Colonic mucosa (tissue), 4 donors: Measurements from ENCODE around the gene RAB27B. TPM values are rescaled to one million over a fixed set of nuclear protein-coding genes. Genes with fewer than 3 reads are reported as not detected.

ENCODE experiments used
- DNase-seq: peaks from one replicate; pipeline ENCODE4 v3.0.0-alpha.2; 2020
- H3K27ac ChIP-seq: fragments of 200-600 bp; one replicate; pipeline ENCODE4 v1.8.0; 2021
- H3K27me3 ChIP-seq: fragments of 200-600 bp; one replicate; pipeline ENCODE4 v1.8.0; 2021
- H3K36me3 ChIP-seq: fragments of 200-600 bp; one replicate; pipeline ENCODE4 v1.8.0; 2021
- H3K4me1 ChIP-seq: fragments of 200-600 bp; one replicate; pipeline ENCODE4 v1.8.0; 2021; ENCODE audit warnings: mild to moderate bottlenecking
- H3K4me3 ChIP-seq: fragments of 200-600 bp; one replicate; pipeline ENCODE4 v1.8.0; 2021
- H3K9ac ChIP-seq, 2 donors: one replicate each; pipeline ENCODE4 v1.7.0; 2013; ENCODE audit warnings: control low read depth in 2 of 2, low read depth in 2 of 2, low read length in 2 of 2
- H3K9me3 ChIP-seq: fragments of 200-600 bp; one replicate; pipeline ENCODE4 v1.8.0; 2021
- CTCF ChIP-seq: fragments of 200-600 bp; IDR thresholded peaks from one replicate; pipeline ENCODE4 v1.8.0; 2022; ENCODE audit warnings: antibody characterized with exemption, mild to moderate bottlenecking
- intact Hi-C: fragments of 100-400 bp; cut with DNase I; formaldehyde crosslinking; loops from one replicate; pipeline ENCODE4 v1.14.1; 2022
- total RNA-seq, 2 donors: library from RNA; stranded (reverse); fragmentation: NEBNext Ultra II Directional in 1 of 2; extraction: Animal tissue kit (Norgen Biotek cat#: 25700) in 1 of 2; gene quantifications; one replicate each; pipeline ENCODE4 v1.2.1, GENCODE V29; 2021
- donor health status: healthy.
- donor health status: DM: no; HTN: no; CAD: no.
- donor health status: DM: no; HTN: no; CAD: no.

RAB27B gene
- total RNA-seq, 2 donors from 2014 or later: 8.9 to 12.5 TPM

GRCh38 chr18:54871231-54871630 lies 43.0 kb downstream of the RAB27B start:
- TF ChIP-seq CTCF: no peak
- no peak overlapping the region for H3K4me3 ChIP-seq
- intact Hi-C loops: no loop called here
- H3K27me3 ChIP-seq: no peaks in the 10 kb centered on the region
- no peak overlapping the region for H3K9ac ChIP-seq
- no peak for DNase-seq
- no peak overlapping the region for H3K27ac ChIP-seq
- no peaks in the 10 kb centered on the region for H3K4me1 ChIP-seq
- no peaks in the 10 kb centered on the region for H3K36me3 ChIP-seq
- H3K9me3 ChIP-seq: no peaks in the 10 kb centered on the region

GRCh38 chr18:54872681-54873080 lies 44.4 kb downstream of the RAB27B start:
- H3K4me1 ChIP-seq: no peaks in the 10 kb centered on the region
- intact Hi-C loops: no loop called here
- H3K9me3 ChIP-seq: no peaks in the 10 kb centered on the region
- H3K27ac ChIP-seq: peak overlapping the region; percentile 42
- no peak overlapping the region for H3K4me3 ChIP-seq
- no peaks in the 10 kb centered on the region for H3K27me3 ChIP-seq
- TF ChIP-seq CTCF: no peak
- no peaks in the 10 kb centered on the region for H3K36me3 ChIP-seq
- no peak for DNase-seq
- no peak overlapping the region for H3K9ac ChIP-seq

DNA sequence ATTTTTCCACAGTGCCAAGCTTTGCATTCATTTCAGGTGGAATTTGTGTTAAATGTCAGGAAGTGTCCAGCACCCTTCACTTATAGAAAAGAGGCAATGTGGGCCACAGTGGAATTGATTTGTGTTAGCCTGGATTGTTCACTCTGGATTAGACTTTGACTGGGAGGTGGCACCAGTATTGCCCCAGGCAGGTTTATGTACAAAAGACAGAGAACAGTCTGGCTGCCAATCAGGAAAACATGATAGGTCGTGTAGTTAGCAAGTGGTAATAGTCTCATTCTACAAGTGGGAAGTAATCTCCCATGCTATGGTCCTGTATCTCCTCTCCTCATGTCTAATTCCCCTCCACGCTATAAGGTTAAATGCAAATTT lies 45.6 kb downstream of the RAB27B start:
- Histone ChIP-seq H3K4me1 (no peaks in the 10 kb centered on the region), H3K27ac (no peak overlapping the region)

DNA sequence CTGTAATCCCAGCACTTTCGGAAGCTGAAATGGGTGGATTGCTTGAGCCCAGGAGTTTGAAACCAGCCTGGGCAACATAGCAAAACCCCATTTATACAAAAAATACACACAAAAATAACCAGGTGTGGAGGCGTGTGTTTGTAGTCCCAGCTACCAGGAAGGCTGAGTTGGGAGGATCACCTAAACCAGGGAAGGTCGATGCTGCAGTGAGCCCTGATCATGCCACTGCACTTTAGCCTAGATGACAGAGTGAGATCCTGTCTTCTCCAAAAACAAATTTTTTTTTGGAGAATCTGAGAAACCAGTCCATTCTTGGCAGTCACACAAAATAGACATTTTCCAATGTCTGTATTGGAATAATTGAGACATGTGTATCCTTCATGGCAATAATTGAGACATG lies 46.8 kb downstream of the RAB27B start:
- H3K27me3 ChIP-seq: no peaks in the 10 kb centered on the region
- TF ChIP-seq CTCF: no peak

More for the DNA sequence above, 45.6 kb downstream of the RAB27B start:
- H3K27me3 ChIP-seq: no peaks in the 10 kb centered on the region
- no peaks in the 10 kb centered on the region for H3K36me3 ChIP-seq
- H3K4me3 ChIP-seq: no peak overlapping the region
- TF ChIP-seq CTCF: no peak
- peak; percentile 76 for DNase-seq
- no peaks in the 10 kb centered on the region for H3K9me3 ChIP-seq
- no peak overlapping the region for H3K9ac ChIP-seq
- intact Hi-C loops: no loop called here

GRCh38 chr18:54877076-54877475 lies 48.8 kb downstream of the RAB27B start:
- Histone ChIP-seq H3K9me3 (no peaks in the 10 kb centered on the region), H3K9ac (no peak overlapping the region), H3K36me3 (no peaks in the 10 kb centered on the region), H3K27me3 (no peaks in the 10 kb centered on the region), H3K4me1 (no peaks in the 10 kb centered on the region), H3K4me3 (no peak overlapping the region), H3K27ac (no peak overlapping the region)
- intact Hi-C loops: no loop called here
- TF ChIP-seq CTCF: no peak
- no peak for DNase-seq

More for the DNA sequence above, 46.8 kb downstream of the RAB27B start:
- intact Hi-C loops: no loop called here
- Histone ChIP-seq H3K27ac (no peak overlapping the region), H3K9ac (no peak overlapping the region), H3K9me3 (no peaks in the 10 kb centered on the region), H3K36me3 (no peaks in the 10 kb centered on the region), H3K4me3 (no peak overlapping the region), H3K4me1 (no peaks in the 10 kb centered on the region)
- DNase-seq: no peak

GRCh38 chr18:54878159-54878622 lies 49.9 kb downstream of the RAB27B start:
- no peaks in the 10 kb centered on the region for H3K9me3 ChIP-seq
- no peak overlapping the region for H3K4me3 ChIP-seq
- no peak for TF ChIP-seq CTCF
- no peaks in the 10 kb centered on the region for H3K27me3 ChIP-seq
- H3K36me3 ChIP-seq: no peaks in the 10 kb centered on the region
- H3K27ac ChIP-seq: no peak overlapping the region
- intact Hi-C loops: no loop called here
- no peak overlapping the region for H3K9ac ChIP-seq
- H3K4me1 ChIP-seq: no peaks in the 10 kb centered on the region
- DNase-seq: no peak
